ENCODE data around the gene PXYLP1. TPM values are rescaled to one million over a fixed set of nuclear protein-coding genes. Genes with fewer than 3 reads are reported as not detected.

The PXYLP1 gene
- total RNA-seq, 4 donors from 2014 or later, result 7.1 to 13.4 (median 10.3) TPM

- DNase-seq, result no peak
- H3K27ac ChIP-seq, result no peak overlapping the region
- H3K4me1 ChIP-seq, result peaks cover 0 to 10% of the 10 kb centered on the region in 2 donors
- H3K36me3 ChIP-seq, result no peaks in the 10 kb centered on the region
- intact Hi-C loops (cut with DNase I), result no loop called here
- no peaks in the 10 kb centered on the region for H3K9me3 ChIP-seq
- TF ChIP-seq POLR2A (IDR thresholded peaks at IDR 0.05) (no peak), CTCF (IDR thresholded peaks at IDR 0.05) (no peak)
- WGBS, 2 donors, result 92 to 99% methylated on average over 3 of the region's 3 CpGs
- H3K27me3 ChIP-seq, result no peaks in the 10 kb centered on the region
- no peak overlapping the region for H3K4me3 ChIP-seq (replicated peaks in 1 of 3)
Observed at GRCh38 chr3:141333836-141334626, 102.4 kb downstream of the PXYLP1 start.

- Histone ChIP-seq H3K36me3 (no peaks in the 10 kb centered on the region), H3K4me1 (peaks cover 0 to 10% of the 10 kb centered on the region in 2 donors), H3K9me3 (no peaks in the 10 kb centered on the region), H3K27ac (no peak overlapping the region), H3K4me3 (replicated peaks in 1 of 3) (no peak overlapping the region), H3K27me3 (no peaks in the 10 kb centered on the region)
- DNase-seq, result peak; percentile 60 to 69
- intact Hi-C loops (cut with DNase I), result no loop called here
- TF ChIP-seq POLR2A (IDR thresholded peaks at IDR 0.05), result no peak
- TF ChIP-seq CTCF (IDR thresholded peaks at IDR 0.05), result no peak
- 70 to 77% methylated on average over 11 of the region's 11 CpGs for WGBS, 2 donors
Observed at GRCh38 chr3:141334627-141335250, 103.1 kb downstream of the PXYLP1 start.

- DNase-seq, result no peak
- no peak overlapping the region for H3K4me3 ChIP-seq (replicated peaks in 1 of 3)
- no peak overlapping the region for H3K27ac ChIP-seq
- 83 to 92% methylated on average over 2 of the region's 2 CpGs for WGBS, 2 donors
- H3K9me3 ChIP-seq, result no peaks in the 10 kb centered on the region
- no peak for TF ChIP-seq POLR2A (IDR thresholded peaks at IDR 0.05)
- no peak for TF ChIP-seq CTCF (IDR thresholded peaks at IDR 0.05)
- no peaks in the 10 kb centered on the region for H3K27me3 ChIP-seq
- intact Hi-C loops (cut with DNase I), result no loop called here
- H3K4me1 ChIP-seq, result peaks cover 0 to 10% of the 10 kb centered on the region in 2 donors
- no peaks in the 10 kb centered on the region for H3K36me3 ChIP-seq
Observed at GRCh38 chr3:141335531-141336061, 104.0 kb downstream of the PXYLP1 start.

- TF ChIP-seq CTCF (IDR thresholded peaks at IDR 0.05) (no peak), POLR2A (IDR thresholded peaks at IDR 0.05) (no peak)
- Histone ChIP-seq H3K27me3 (no peaks in the 10 kb centered on the region), H3K9me3 (no peaks in the 10 kb centered on the region), H3K4me3 (replicated peaks in 1 of 3) (no peak overlapping the region), H3K27ac (no peak overlapping the region), H3K4me1 (peaks cover 0 to 10% of the 10 kb centered on the region in 2 donors), H3K36me3 (no peaks in the 10 kb centered on the region)
- WGBS, 2 donors, result 74 to 87% methylated on average over 12 of the region's 12 CpGs
- intact Hi-C loops (cut with DNase I), result no loop called here
- DNase-seq, result no peak
Observed at GRCh38 chr3:141336672-141337522, 105.3 kb downstream of the PXYLP1 start.

Measured in thyroid gland (tissue), 4 donors.